ENCODE measurements around the gene HNRNPUL1.

The HNRNPUL1 gene

GRCh38 chr19:41307090-41307875 is 43.1 kb downstream of the HNRNPUL1 start:
- Histone ChIP-seq H3K79me2 (ENCODE audit: insufficient read depth, low read length) (peaks cover 27% of the 10 kb centered on the region), H3K27me3 (ENCODE audit: insufficient read depth, low read length, poor library complexity, severe bottlenecking) (no peaks in the 10 kb centered on the region), H3K4me1 (ENCODE audit: insufficient read depth, low read length, poor library complexity, severe bottlenecking) (peaks cover 43% of the 10 kb centered on the region), H3K4me3 (ENCODE audit: low read length, poor library complexity, severe bottlenecking) (peak overlapping the region; percentile 46), H3K9ac (ENCODE audit: low read depth, low read length, poor library complexity, severe bottlenecking) (peak overlapping the region; percentile 59), H3K4me2 (ENCODE audit: low read depth, low read length, poor library complexity, severe bottlenecking) (peak overlapping the region; percentile 68), H3K9me3 (ENCODE audit: insufficient read depth, low read depth, low read length) (no peaks in the 10 kb centered on the region), H2AFZ (ENCODE audit: low read length) (no peak overlapping the region), H3F3A (ENCODE audit: low read depth) (peaks cover 6% of the 10 kb centered on the region; the same call in 1 of the 2 replicates), H4K20me1 (ENCODE audit: insufficient read depth, low read length, poor library complexity, severe bottlenecking) (peaks cover 27% of the 10 kb centered on the region), H3K36me3 (ENCODE audit: insufficient read depth, low read length) (peaks cover 58% of the 10 kb centered on the region), H3K9me2 (replicated peaks; ENCODE audit: low read depth, low read length) (no peaks in the 10 kb centered on the region)
- TF ChIP-seq CTCF (conservative IDR thresholded peaks at IDR 0.05; ENCODE audit: low read length) (no peak), EZH2phosphoT487 (IDR thresholded peaks at IDR 0.05; ENCODE audit: borderline replicate concordance) (no peak)

- peak overlapping the region; percentile 68 for H3K4me2 ChIP-seq (ENCODE audit: low read depth, low read length, poor library complexity, severe bottlenecking)
- peaks cover 6% of the 10 kb centered on the region; the same call in 1 of the 2 replicates for H3F3A ChIP-seq (ENCODE audit: low read depth)
- peaks cover 34% of the 10 kb centered on the region for H3K79me2 ChIP-seq (ENCODE audit: insufficient read depth, low read length)
- peaks cover 56% of the 10 kb centered on the region for H3K36me3 ChIP-seq (ENCODE audit: insufficient read depth, low read length)
- peak overlapping the region; percentile 46 for H3K4me3 ChIP-seq (ENCODE audit: low read length, poor library complexity, severe bottlenecking)
- peaks cover 22% of the 10 kb centered on the region for H4K20me1 ChIP-seq (ENCODE audit: insufficient read depth, low read length, poor library complexity, severe bottlenecking)
- H3K9ac ChIP-seq (ENCODE audit: low read depth, low read length, poor library complexity, severe bottlenecking) = peak overlapping the region; percentile 59
- TF ChIP-seq CTCF (conservative IDR thresholded peaks at IDR 0.05; ENCODE audit: low read length) = no peak
- TF ChIP-seq EZH2phosphoT487 (IDR thresholded peaks at IDR 0.05; ENCODE audit: borderline replicate concordance) = no peak
- H3K9me3 ChIP-seq (ENCODE audit: insufficient read depth, low read depth, low read length) = no peaks in the 10 kb centered on the region
- no peak overlapping the region for H2AFZ ChIP-seq (ENCODE audit: low read length)
- no peaks in the 10 kb centered on the region for H3K9me2 ChIP-seq (replicated peaks; ENCODE audit: low read depth, low read length)
- H3K27me3 ChIP-seq (ENCODE audit: insufficient read depth, low read length, poor library complexity, severe bottlenecking) = no peaks in the 10 kb centered on the region
- H3K4me1 ChIP-seq (ENCODE audit: insufficient read depth, low read length, poor library complexity, severe bottlenecking) = peaks cover 43% of the 10 kb centered on the region
Observed at GRCh38 chr19:41307954-41308449, 43.8 kb downstream of the HNRNPUL1 start.

GRCh38 chr19:41308450-41309179 is 44.4 kb downstream of the HNRNPUL1 start:
- Histone ChIP-seq H2AFZ (ENCODE audit: low read length) (no peak overlapping the region), H3K79me2 (ENCODE audit: insufficient read depth, low read length) (peaks cover 41% of the 10 kb centered on the region), H3K4me2 (ENCODE audit: low read depth, low read length, poor library complexity, severe bottlenecking) (peak overlapping the region; percentile 97), H3K27me3 (ENCODE audit: insufficient read depth, low read length, poor library complexity, severe bottlenecking) (no peaks in the 10 kb centered on the region), H3K9me2 (replicated peaks; ENCODE audit: low read depth, low read length) (no peaks in the 10 kb centered on the region), H4K20me1 (ENCODE audit: insufficient read depth, low read length, poor library complexity, severe bottlenecking) (peaks cover 21% of the 10 kb centered on the region), H3K4me1 (ENCODE audit: insufficient read depth, low read length, poor library complexity, severe bottlenecking) (peaks cover 43% of the 10 kb centered on the region), H3K9ac (ENCODE audit: low read depth, low read length, poor library complexity, severe bottlenecking) (peak overlapping the region; percentile 95), H3F3A (ENCODE audit: low read depth) (peaks cover 6% of the 10 kb centered on the region; the same call in 1 of the 2 replicates), H3K9me3 (ENCODE audit: insufficient read depth, low read depth, low read length) (no peaks in the 10 kb centered on the region), H3K4me3 (ENCODE audit: low read length, poor library complexity, severe bottlenecking) (peak overlapping the region; percentile 18), H3K36me3 (ENCODE audit: insufficient read depth, low read length) (peaks cover 53% of the 10 kb centered on the region)
- peak; percentile 93 for TF ChIP-seq CTCF (conservative IDR thresholded peaks at IDR 0.05; ENCODE audit: low read length)
- no peak for TF ChIP-seq EZH2phosphoT487 (IDR thresholded peaks at IDR 0.05; ENCODE audit: borderline replicate concordance)

Measured in Loucy (cell line).